ENCODE data around the gene BST1. TPM values are rescaled to one million over a fixed set of nuclear protein-coding genes. Genes with fewer than 3 reads are reported as not detected.

Gene BST1
- total RNA-seq, 1 experiment from 2014 or later: 0.69 TPM

DNA sequence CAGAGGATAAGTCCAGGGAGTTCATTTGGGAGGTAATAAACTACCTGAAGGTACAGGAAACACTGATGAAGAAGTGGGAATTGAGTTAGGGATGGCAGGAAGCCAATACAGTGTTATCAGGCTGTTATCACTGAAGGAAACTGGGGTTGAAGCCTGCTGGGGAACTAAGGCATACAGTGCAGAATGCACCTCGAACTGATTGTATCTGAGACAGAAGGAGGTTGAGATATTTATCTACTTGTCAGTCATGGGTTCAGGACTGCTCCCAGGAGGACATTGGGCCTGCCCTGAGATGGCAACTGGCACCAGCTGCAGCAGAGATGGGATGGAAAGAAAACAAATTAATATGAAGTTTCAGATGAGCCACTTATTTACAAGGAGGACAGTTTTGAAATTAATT, 39.8 kb downstream of the BST1 start:
- DNase-seq (no peak), ATAC-seq (no peak)
- no TSS peak for BruUV-seq (replicated peaks)
- no peak overlapping the region for H2AFZ ChIP-seq (ENCODE audit: low read length)
- H3K4me1 ChIP-seq (ENCODE audit: insufficient read depth, low read length): no peaks in the 10 kb centered on the region
- H3K9me3 ChIP-seq (ENCODE audit: low read length): no peaks in the 10 kb centered on the region
- H3F3A ChIP-seq (ENCODE audit: low read length, unreplicated experiment): no peaks in the 10 kb centered on the region
- no peak overlapping the region for H3K4me3 ChIP-seq (ENCODE audit: low read length)
- CTCF ChIA-PET: no interaction called here
- TF ChIP-seq, protein P1, sequence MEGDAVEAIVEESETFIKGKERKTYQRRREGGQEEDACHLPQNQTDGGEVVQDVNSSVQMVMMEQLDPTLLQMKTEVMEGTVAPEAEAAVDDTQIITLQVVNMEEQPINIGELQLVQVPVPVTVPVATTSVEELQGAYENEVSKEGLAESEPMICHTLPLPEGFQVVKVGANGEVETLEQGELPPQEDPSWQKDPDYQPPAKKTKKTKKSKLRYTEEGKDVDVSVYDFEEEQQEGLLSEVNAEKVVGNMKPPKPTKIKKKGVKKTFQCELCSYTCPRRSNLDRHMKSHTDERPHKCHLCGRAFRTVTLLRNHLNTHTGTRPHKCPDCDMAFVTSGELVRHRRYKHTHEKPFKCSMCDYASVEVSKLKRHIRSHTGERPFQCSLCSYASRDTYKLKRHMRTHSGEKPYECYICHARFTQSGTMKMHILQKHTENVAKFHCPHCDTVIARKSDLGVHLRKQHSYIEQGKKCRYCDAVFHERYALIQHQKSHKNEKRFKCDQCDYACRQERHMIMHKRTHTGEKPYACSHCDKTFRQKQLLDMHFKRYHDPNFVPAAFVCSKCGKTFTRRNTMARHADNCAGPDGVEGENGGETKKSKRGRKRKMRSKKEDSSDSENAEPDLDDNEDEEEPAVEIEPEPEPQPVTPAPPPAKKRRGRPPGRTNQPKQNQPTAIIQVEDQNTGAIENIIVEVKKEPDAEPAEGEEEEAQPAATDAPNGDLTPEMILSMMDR (conservative IDR thresholded peaks at IDR 0.05; ENCODE audit: low read depth, low read length): no peak
- no peak for TF ChIP-seq EZH2 (IDR thresholded peaks at IDR 0.05; ENCODE audit: low read length, unreplicated experiment)
- no peak for TF ChIP-seq EZH2phosphoT487 (IDR thresholded peaks at IDR 0.05; ENCODE audit: borderline replicate concordance, low read length)
- POLR2A ChIA-PET (ENCODE audit: unreplicated experiment): no interaction called here
- H3K36me3 ChIP-seq (ENCODE audit: low read depth, low read length): no peaks in the 10 kb centered on the region
- no peak overlapping the region for H3K27ac ChIP-seq (ENCODE audit: low read length)
- no peaks in the 10 kb centered on the region for H3K79me2 ChIP-seq (ENCODE audit: low read length)
- no peaks in the 10 kb centered on the region for H4K20me1 ChIP-seq (ENCODE audit: low read length)
- no peaks in the 10 kb centered on the region for H3K27me3 ChIP-seq (ENCODE audit: low read length)
- no peaks in the 10 kb centered on the region for H3K9me2 ChIP-seq (replicated peaks; ENCODE audit: low read length)
- intact Hi-C loops (cut with micrococcal nuclease): no loop called here
- no peak overlapping the region for H3K4me2 ChIP-seq (ENCODE audit: low read length)
- H3K9ac ChIP-seq (ENCODE audit: low read length): no peak overlapping the region

DNA sequence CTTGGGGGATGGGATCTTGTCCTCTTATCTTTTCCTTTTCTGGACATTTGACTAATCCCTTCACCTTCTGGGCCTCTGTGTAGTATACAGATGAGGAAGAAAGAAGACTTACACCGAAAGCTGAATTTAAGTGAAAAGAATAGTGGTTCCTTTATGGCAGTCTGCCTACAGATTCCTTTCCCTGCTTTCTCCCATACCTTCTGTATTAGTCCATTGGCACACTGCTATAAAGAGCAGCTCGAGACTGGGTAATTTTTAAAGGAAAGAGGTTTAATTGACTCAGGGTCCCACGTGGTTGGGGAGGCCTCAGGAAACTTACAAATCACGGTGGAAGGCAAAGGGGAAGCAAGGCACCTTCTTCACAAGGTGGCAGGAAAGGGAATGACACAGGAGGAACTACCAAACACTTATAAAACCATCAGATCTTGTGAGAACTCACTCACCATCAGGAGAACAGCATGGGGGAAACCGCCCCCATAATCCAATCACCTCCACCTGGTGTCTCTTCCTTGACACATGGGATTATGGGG, 41.2 kb downstream of the BST1 start:
- CTCF ChIA-PET: no interaction called here
- intact Hi-C loops (cut with micrococcal nuclease): no loop called here
- H3K9me2 ChIP-seq (replicated peaks; ENCODE audit: low read length): no peaks in the 10 kb centered on the region

DNA sequence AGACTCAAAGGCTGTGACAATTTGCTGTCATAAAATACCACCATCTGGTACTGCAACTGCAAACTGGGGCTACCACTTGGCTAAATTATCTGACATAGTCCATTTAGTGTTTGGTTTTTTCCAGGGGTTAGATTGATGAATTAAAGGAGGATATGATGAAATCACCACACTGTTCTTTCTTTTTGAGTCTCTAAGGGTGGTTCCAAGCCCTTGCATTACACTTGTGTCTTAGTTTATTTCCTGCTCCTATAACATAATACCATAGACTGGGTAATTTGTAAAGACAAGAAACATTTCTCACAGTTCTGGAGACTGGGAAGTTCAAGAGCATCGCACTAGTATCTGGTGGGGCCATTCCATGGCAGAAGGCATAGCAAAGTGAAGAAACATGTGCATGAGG, 43.2 kb downstream of the BST1 start:
- no peak for ATAC-seq
- BruUV-seq (replicated peaks): no TSS peak
- no peaks in the 10 kb centered on the region for H3K4me1 ChIP-seq (ENCODE audit: insufficient read depth, low read length)
- no peak overlapping the region for H3K27ac ChIP-seq (ENCODE audit: low read length)
- no peak overlapping the region for H3K9ac ChIP-seq (ENCODE audit: low read length)
- H3K36me3 ChIP-seq (ENCODE audit: low read depth, low read length): no peaks in the 10 kb centered on the region
- no peaks in the 10 kb centered on the region for H3K79me2 ChIP-seq (ENCODE audit: low read length)
- no peaks in the 10 kb centered on the region for H3F3A ChIP-seq (ENCODE audit: low read length, unreplicated experiment)
- no peak overlapping the region for H3K4me2 ChIP-seq (ENCODE audit: low read length)
- no peaks in the 10 kb centered on the region for H3K9me2 ChIP-seq (replicated peaks; ENCODE audit: low read length)
- POLR2A ChIA-PET (ENCODE audit: unreplicated experiment): no interaction called here
- intact Hi-C loops (cut with micrococcal nuclease): no loop called here
- no peak overlapping the region for H2AFZ ChIP-seq (ENCODE audit: low read length)
- CTCF ChIA-PET: no interaction called here
- H3K9me3 ChIP-seq (ENCODE audit: low read length): no peaks in the 10 kb centered on the region
- no peak overlapping the region for H3K4me3 ChIP-seq (ENCODE audit: low read length)
- H3K27me3 ChIP-seq (ENCODE audit: low read length): no peaks in the 10 kb centered on the region
- no peaks in the 10 kb centered on the region for H4K20me1 ChIP-seq (ENCODE audit: low read length)
- TF ChIP-seq EZH2phosphoT487 (IDR thresholded peaks at IDR 0.05; ENCODE audit: borderline replicate concordance, low read length): no peak
- TF ChIP-seq, protein P1 (conservative IDR thresholded peaks at IDR 0.05; ENCODE audit: low read depth, low read length): no peak
- no peak for TF ChIP-seq EZH2 (IDR thresholded peaks at IDR 0.05; ENCODE audit: low read length, unreplicated experiment)
- DNase-seq: no peak

More for the DNA sequence above, 41.2 kb downstream of the BST1 start:
- Histone ChIP-seq H3K9me3 (ENCODE audit: low read length) (no peaks in the 10 kb centered on the region), H3K27ac (ENCODE audit: low read length) (no peak overlapping the region), H3K4me2 (ENCODE audit: low read length) (no peak overlapping the region), H3K27me3 (ENCODE audit: low read length) (no peaks in the 10 kb centered on the region), H3K36me3 (ENCODE audit: low read depth, low read length) (no peaks in the 10 kb centered on the region), H3K9ac (ENCODE audit: low read length) (no peak overlapping the region), H3F3A (ENCODE audit: low read length, unreplicated experiment) (no peaks in the 10 kb centered on the region), H4K20me1 (ENCODE audit: low read length) (no peaks in the 10 kb centered on the region), H3K4me3 (ENCODE audit: low read length) (no peak overlapping the region), H3K79me2 (ENCODE audit: low read length) (no peaks in the 10 kb centered on the region), H2AFZ (ENCODE audit: low read length) (no peak overlapping the region), H3K4me1 (ENCODE audit: insufficient read depth, low read length) (no peaks in the 10 kb centered on the region)
- POLR2A ChIA-PET (ENCODE audit: unreplicated experiment): no interaction called here
- TF ChIP-seq EZH2 (IDR thresholded peaks at IDR 0.05; ENCODE audit: low read length, unreplicated experiment) (no peak), EZH2phosphoT487 (IDR thresholded peaks at IDR 0.05; ENCODE audit: borderline replicate concordance, low read length) (no peak)
- TF ChIP-seq, protein P1 (conservative IDR thresholded peaks at IDR 0.05; ENCODE audit: low read depth, low read length): no peak
- no peak for ATAC-seq
- BruUV-seq (replicated peaks): no TSS peak
- no peak for DNase-seq
